Measurements from ENCODE around the gene SRCIN1. TPM values are rescaled to one million over a fixed set of nuclear protein-coding genes. Genes with fewer than 3 reads are reported as not detected.
"Not testable (repeated sequence)": the region's sequence is repeated elsewhere in the genome, so short reads cannot be mapped to it uniquely, and the experiment has no call there.

The SRCIN1 gene, protein sequence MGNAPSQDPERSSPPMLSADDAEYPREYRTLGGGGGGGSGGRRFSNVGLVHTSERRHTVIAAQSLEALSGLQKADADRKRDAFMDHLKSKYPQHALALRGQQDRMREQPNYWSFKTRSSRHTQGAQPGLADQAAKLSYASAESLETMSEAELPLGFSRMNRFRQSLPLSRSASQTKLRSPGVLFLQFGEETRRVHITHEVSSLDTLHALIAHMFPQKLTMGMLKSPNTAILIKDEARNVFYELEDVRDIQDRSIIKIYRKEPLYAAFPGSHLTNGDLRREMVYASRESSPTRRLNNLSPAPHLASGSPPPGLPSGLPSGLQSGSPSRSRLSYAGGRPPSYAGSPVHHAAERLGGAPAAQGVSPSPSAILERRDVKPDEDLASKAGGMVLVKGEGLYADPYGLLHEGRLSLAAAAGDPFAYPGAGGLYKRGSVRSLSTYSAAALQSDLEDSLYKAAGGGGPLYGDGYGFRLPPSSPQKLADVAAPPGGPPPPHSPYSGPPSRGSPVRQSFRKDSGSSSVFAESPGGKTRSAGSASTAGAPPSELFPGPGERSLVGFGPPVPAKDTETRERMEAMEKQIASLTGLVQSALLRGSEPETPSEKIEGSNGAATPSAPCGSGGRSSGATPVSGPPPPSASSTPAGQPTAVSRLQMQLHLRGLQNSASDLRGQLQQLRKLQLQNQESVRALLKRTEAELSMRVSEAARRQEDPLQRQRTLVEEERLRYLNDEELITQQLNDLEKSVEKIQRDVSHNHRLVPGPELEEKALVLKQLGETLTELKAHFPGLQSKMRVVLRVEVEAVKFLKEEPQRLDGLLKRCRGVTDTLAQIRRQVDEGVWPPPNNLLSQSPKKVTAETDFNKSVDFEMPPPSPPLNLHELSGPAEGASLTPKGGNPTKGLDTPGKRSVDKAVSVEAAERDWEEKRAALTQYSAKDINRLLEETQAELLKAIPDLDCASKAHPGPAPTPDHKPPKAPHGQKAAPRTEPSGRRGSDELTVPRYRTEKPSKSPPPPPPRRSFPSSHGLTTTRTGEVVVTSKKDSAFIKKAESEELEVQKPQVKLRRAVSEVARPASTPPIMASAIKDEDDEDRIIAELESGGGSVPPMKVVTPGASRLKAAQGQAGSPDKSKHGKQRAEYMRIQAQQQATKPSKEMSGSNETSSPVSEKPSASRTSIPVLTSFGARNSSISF
- polyA plus RNA-seq (ENCODE audit: insufficient read length): 1.2 TPM

DNA sequence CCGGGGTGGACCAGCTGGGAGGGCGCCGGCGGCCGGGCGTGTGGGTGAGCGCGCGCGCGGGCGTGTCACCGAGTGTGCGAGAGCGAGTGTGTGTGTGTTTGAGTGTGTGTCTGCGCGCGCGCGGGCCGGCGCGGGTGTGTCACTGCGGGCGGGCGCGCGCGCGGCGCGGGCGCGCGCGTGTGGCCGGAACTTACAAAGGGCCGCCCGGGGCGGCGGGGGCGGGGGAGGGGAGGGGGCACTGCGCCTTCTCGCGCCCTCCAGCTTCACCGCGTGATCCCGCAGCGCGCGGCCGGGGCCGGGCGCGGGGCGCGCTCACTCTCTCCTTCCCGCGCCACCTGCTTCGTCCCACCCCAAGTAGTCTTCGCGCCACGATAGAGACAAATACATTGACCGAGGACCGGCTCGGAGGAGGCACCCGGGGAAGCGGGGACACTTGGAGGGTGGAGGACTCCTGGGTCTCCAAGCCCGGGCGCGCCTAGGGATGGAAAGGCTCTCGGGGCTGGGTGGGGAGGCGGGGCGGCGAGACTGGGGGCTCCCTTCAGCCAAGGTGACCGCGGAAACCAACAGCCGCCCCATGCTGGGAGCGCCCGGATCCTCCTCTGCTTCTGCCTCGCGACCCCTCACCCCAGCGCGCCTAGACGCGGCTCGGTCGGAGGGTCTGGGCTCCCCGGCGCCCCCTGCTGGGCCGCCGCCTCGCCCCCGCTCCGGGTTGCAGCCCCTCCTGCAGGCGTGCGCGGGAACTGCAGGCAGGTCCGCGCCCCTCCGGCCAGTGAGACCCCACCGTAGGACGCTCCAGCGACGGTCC, at the start of gene SRCIN1:
Gene SRCIN1, minus strand, starts transcription at position 112 of the 805 bp plus-strand sequence. CDS start 247 bp downstream, outside the sequence.
- DNase-seq: peak; percentile 46

DNA sequence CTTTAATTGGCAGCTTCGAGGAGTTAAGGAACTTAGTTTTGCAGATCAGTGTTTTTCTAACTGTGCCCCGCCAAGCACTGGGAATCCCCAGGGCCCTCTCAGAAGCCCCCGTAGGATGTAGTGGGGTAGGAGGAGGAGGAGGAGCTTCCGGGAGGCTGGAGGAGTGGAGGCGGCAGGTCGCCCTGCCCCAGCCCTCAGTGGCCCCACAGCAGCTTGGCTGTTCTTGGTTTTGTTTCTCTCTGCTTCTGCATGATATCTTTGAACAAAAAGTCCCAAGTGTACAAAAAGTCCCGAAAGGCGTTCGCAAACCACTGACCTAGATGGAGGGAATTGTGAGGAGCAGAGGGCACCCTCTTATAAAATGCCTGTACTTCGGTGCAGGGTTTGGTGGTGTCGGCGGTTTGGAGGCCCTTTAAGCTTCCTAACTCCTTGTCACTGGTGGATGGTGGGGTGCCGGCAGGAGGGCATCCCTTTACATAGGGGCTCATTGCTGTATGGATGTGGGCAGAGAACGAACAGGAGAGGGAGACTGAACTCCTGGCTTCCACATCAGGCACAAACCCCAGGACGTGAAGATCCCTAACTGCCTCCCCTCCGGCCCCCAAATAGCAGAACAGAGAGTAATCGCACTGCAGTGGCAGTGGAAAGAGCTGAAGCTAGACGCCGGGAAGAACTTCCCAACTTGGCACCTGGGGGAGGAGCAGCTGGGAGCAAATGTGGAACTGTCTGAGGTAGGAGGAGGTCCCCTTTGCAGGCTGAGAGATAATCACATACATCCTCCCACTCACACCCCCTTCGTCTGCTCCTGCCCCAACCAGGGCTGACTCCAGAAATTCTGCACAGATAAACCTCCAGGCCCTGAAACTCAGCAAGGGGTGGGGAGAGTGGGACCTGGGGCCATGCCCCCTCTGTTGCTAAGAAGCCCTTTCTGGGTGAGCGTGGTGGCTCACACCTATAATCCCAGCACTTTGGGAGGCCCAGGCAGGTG, 49.0 kb upstream of the SRCIN1 start:
- DNase-seq: no peak

DNA sequence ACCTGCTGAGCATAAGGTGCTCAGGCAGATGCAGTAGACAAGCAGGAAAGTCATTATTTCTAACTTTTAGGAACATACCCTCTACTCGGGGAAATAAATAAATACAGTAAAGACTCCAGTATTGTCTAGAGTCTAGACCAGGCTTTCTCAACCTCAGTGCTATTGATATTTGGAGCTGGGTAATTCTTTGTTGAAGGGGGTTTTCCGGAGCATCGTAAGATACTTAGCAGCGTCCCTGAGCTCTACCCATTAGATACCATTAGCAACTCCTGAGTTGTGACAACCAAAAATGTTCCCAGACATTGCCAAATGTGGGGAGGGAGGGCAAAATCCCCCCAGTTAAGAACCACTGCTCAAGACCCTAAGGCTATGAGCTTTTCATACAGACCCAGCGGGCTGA, 47.9 kb upstream of the SRCIN1 start:
- no peak for DNase-seq

DNA sequence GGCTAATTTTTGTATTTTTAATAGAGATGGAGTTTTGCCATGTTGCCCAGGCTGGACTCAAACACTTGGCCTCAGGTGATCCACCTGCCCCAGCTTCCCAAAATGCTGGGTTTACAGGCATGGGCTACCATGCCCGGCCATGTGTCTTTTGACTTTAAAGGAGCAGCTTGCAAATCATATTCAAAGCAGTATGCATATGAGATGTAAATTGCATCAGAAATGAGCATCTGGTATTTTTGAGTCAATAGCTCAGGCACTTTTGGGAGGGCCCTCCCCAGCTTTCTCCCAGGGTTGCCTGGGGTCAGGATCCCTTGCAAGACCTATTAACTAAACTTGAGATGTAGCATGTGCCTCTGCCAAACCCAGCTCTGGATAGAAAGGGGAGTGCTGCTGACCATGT, 47.5 kb upstream of the SRCIN1 start:
- no peak for DNase-seq

DNA sequence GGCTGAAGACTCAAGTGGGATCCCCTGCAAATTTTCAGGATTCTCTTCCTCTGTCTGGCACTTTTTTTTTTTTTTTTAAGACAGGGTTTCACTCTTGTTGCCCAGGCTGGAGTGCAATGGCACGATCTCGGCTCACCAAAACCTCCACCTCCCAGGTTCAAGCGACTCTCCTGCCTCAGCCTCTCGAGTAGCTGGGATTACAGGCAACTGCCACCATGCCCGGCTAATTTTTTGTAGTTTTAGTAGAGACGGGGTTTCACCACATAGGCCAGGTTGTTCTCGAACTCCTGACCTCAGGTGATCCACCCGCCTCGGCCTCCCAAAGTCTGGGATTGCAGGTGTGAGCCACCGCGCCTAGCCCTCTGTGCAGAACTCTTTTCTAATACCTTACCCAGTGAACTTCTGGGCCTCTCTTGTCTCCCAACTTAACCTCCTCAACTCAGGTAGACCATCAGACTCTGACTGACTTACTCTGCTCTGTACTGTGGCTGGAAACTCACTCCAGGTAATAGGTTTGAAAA, 45.0 kb upstream of the SRCIN1 start:
- not testable (repeated sequence) for DNase-seq

DNA sequence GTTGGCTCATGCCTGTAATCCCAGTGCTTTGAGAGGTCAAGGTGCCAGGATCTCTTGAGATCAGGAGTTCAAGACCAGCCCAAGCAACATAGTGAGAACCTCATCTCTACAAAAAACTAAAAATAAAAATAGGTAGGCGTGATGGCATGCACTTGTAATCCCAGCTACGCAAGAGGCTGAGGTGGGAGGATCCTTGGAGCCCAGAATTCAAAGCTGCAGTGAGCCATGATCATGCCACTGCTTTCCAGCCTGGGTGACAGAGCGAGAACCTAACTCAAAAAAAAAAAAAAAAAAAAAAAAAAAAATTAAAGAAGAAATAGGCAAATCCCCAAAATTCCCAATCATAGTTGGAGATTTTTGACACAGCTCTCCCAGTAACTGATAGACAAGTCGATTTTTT, 32.2 kb upstream of the SRCIN1 start:
- no peak for DNase-seq

DNA sequence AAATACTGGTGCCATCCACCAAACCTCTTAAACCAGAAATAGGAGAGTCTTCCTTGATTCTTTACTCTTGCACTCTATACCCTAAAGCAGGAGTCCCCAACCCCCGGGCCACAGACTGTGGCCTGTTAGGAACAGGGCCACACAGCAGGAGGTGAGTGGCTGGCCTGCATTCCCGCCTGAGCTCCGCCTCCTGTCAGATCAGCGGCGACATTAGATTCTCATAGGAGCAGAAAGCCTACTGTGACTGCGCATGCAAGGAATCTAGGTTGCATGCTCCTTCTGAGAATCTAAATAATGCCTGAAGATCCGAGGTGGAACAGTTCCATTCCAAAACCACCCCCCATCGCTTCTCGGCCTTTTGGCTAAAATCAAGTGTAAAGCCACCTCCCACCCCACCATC, 30.3 kb upstream of the SRCIN1 start:
- no peak for DNase-seq

DNA sequence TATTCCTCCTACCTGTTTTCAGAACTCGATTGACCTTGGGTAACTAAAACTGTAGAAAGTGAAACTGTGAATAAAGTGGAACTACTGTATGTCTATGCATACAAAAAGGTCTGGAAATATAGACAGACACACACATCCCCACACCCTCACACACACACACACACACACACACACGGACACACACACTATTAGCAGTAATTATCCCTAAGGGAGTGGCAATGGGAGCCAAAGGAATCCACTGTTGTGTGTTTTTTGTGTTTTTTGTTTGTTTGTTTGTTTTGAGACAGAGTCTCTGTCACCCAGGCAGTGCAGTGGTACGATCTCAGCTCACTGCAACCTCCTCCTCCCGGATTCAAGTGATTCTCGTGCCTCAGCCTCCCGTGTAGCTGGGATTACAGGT, 26.6 kb upstream of the SRCIN1 start:
- no peak for DNase-seq

DNA sequence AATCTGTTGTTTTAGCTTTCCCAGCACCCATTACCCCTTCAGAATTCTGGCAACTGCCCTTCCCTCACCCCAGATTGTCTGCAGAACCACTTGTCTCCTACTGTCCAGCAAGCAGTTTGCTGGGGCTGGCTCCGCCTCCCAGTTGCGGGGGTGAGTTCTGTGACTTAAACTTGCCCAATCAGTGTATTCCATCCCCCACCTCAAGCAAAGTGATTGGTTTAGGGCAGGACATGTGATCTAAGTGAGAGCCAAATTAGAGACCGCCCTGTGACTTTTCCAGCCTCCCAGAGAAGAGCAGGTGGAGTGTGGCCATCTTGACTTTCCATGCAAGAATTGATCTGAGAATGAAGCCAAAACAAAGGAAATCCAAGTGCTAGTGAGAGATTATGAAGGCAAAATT, 22.7 kb upstream of the SRCIN1 start:
- no peak for DNase-seq

DNA sequence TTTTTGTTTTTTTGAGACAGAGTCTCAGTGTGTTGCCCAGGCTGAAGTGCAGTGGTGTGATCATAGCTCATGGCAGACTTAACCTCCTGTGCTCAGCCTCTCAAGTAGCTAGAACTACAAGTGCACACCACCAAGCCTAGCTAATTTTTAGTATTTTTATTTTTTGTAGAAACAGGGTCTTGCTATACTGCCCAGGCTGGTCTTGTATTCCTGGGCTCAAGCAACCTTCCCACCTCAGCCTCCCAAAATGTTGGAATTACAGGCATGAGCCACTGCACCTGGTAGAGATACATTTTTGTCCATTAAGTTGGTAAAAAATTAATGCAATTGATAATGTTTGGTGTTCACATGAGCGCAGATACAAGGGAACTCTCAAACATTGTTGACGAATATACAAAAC, 22.2 kb upstream of the SRCIN1 start:
- DNase-seq: no peak

DNA sequence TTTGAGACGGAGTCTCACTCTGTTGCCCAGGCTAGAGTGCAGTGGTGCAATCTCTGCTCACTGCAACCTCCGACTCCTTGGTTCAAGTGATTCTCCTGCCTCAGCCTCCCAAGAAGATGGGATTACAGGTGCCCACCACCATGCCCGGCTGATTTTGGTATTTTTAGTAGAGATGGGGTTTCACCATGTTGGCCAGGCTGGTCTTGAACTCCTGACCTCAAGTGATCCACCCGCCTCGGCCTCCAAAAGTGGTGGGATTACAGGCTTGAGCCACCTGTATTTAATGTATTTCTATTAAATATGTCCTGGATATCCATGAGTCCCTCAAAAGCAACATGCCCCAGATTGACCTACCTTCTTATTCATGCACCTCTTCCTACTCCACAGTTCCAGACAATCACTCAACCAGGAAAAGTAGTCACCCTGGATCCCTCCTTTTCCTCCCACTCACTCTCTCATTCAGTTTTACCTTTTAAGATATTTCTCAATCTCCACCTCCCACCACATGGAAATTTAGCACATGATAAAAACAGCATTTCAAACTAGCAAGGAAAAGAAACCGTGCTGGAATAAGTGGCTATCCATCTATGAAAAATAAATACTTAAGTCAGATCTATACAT, 21.0 kb upstream of the SRCIN1 start:
- not testable (repeated sequence) for DNase-seq

DNA sequence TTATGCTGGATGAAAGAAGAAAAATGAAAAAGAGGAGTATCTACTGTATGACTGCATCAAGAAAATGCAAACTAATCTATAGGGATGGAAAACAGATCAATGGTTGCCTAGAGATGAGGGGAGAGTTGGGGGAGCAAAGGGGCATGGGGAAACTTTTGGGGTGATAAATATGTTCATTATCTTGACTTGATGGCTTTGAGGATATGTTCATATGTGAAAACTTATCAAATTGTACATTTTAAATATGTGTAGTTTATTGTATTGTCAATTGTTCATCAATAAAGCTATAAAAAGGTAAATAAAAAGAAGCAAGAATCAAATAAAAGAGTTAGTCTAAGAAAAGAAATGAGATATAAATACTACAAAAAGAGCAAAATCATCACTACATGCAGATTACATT, 19.7 kb upstream of the SRCIN1 start:
- DNase-seq: no peak

DNA sequence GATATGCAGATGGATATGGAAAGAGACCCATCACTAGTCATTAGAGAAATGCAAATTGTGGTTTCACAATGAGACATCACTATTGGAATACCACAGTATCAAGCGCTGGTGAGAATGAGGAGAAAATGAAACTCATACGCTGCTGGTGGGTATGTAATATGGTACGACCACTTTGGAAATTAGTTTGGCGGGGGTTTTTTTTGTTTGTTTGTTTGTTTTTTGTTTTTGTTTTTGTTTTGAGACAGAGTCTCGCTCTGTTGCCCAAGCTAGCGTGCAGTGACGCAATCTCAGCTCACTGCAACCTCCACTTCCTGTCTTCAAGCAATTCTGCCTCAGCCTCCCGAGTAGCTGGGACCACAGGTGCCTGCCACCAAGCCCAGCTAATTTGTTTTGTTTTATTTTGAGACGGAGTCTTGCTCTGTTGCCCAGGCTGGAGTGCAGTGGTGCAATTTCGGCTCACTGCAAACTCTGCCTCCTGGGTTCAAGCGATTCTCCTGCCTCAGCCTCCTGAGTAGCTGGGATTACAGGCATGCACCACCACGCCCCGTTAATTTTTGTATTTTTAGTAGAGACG, 19.1 kb upstream of the SRCIN1 start:
- not testable (repeated sequence) for DNase-seq

DNA sequence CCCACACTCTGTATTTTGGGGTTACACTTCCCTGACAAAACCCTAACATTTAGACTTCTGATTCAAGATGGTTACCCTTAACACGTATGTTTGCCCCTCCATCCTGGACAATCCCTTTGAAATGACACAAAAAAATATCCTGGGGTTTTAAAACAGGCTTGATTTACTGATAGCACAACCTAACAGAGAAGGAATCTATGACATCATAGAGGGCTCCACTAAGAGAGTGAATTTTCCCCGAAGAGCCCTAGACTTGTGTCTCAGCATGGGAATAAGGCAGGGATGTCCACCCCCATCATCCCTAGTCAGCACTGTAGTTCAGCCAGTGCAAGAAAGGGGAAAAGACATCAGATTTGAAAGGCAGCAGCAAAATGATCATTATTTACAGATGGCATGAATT, 15.8 kb upstream of the SRCIN1 start:
- DNase-seq: no peak

DNA sequence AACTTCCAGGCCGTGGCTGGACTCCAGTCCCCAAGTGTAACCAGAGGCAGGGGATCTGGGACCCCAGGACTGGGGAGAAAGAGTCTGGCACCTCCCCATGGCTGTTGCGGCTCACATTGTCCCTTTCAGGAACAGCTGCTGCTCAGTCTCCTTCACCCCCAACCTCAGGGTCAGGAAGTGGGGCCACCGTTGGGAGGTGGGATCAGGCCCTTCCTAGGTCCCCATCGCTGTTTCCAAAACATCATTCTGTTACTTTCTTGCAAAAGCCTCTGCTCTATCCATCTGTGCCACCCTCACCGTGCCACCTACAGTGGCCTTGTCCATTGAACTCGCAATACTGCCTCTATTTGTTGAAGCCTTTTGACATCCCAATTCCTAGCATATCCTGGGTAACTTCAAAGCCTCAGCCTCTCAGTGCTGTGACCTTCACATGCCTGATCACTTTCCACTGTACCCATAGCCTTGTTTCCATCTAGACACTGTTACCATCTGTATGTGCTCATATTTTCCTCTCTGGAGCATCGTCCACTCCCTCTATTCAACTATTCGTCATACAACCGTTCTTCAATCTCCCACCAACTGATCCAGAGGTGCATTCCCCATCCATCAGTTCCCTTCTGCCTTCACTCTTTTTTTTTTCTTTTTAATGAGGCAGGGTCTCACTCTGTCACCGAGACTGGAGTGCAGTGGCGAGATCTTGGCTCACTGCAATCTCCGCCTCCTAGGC, 15.0 kb upstream of the SRCIN1 start:
- no peak for DNase-seq

DNA sequence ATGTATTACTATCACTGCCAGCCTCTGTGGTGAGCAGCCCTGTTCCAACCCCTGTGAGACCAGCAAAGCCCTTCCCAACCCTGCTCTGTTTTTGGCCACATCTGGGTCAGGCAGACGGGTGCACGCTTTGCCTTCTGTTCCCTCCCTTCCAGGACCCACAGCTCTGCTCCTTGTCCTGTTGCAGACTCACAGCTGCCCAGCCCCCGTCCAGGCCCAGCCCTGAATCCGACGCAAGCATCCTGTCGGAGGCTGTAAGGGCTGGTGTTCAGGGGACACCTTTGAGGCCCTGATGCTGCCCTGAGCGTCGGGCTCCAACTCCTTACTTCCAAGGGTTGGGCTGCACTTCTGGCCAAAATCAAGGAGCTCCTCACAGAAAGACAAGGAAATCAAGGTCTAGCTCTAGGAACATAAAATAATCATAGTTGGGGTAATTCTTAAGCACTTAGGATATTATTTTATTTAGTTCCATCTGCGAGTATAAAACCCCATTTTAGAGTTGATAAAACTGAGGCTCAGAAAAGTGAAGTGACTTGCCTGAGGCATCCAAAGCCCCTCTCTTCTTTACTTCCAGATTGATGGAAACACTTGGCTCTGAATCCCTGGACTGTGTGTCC, 14.3 kb upstream of the SRCIN1 start:
- DNase-seq: no peak

DNA sequence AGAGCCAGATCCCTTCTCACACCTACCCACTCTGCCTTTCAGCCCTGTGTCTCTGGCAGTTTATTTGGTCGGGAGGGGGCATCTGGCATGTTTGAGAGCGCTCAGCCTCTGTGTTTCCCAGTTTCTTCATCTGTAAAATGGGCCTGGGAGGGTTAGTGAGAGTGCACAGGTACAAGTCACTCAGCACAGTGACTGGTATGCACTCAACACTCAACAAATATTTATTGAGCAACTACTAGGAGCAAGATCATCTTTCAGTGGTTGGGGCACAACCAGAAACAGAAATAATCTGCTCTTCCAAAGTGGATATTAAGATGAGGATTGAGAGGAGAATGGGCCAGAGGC, 13.7 kb upstream of the SRCIN1 start:
- no peak for DNase-seq

DNA sequence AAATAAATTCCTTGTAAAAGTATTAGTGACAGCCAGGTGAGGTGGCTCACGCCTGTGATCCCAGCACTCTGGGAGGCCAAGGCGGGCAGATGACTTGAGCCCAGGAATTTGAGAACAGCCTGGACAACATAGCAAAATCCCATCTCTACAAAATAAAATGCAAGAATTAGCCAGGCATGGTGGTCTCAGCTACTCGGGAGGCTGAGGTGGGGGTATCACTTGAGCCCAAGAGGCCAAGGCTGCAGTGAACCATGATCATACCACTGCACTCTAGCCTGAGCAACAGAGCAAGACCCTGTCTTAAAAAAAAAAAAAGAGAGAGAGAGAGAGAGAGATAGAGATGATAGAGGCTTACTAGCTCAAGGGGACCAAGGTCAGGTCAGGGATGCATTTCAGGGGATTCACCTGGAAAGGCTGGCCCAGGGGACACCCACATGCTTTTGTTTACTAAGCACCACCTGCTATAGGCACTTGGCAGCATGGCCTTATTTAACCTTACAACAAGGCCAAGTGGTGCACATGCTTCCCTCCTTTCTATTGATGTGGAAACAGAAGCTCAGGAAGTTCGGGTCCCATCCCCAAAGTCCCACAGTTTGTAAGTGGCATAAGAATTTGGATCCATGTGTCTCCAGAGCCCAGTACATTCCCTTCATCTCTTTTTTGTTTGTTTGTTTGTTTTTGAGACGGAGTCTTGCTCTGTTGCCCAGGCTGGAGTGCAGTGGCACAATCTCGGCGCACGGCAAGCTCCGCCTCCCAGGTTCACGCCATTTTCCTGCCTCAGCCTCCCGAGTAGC, 12.4 kb upstream of the SRCIN1 start:
- no peak for DNase-seq

Measured in hindlimb muscle (tissue), 1 donor.